ENCODE results near the gene SCNN1G.

DNA sequence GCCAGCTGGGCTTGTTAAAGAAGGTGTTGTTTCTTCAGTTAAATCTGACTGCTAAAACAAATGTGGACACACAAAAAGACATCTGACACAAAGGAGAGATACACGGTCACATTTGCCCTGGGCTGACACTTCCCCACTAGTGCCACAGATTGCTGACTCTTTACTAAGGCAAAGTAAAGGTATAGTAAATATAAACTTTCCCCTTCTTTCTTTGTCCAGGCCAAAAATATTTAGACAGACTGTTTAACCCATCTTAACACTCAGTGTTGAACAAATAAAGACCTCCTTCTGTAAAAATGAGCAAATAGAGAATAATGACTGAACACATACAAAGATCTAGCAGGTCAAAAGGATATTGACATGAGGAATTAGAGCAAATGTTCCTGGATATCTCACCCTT lies 58.4 kb downstream of the SCNN1G start:
- TF ChIP-seq TAF7 (tag; IDR thresholded peaks at IDR 0.05), result no peak
- no peak for TF ChIP-seq ATF1 (CRISPR knock-in tag; IDR thresholded peaks at IDR 0.05)
- TF ChIP-seq ATF1 (tag; IDR thresholded peaks at IDR 0.05), result no peak
- no peak for TF ChIP-seq JUN (IDR thresholded peaks at IDR 0.05; ENCODE audit: borderline replicate concordance, low read depth, low read length)
- TF ChIP-seq JUN (CRISPR knock-in tag; IDR thresholded peaks at IDR 0.05; ENCODE audit: borderline replicate concordance), result no peak
- TF ChIP-seq SETDB1 (IDR thresholded peaks at IDR 0.05; ENCODE audit: low read length), result no peak
- TF ChIP-seq, protein P1, sequence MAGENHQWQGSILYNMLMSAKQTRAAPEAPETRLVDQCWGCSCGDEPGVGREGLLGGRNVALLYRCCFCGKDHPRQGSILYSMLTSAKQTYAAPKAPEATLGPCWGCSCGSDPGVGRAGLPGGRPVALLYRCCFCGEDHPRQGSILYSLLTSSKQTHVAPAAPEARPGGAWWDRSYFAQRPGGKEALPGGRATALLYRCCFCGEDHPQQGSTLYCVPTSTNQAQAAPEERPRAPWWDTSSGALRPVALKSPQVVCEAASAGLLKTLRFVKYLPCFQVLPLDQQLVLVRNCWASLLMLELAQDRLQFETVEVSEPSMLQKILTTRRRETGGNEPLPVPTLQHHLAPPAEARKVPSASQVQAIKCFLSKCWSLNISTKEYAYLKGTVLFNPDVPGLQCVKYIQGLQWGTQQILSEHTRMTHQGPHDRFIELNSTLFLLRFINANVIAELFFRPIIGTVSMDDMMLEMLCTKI (IDR thresholded peaks at IDR 0.05; ENCODE audit: partially characterized antibody), result no peak
- TF ChIP-seq POLR2A (conservative IDR thresholded peaks at IDR 0.05), result no peak
- no peak for TF ChIP-seq NR4A1 (CRISPR knock-in tag; IDR thresholded peaks at IDR 0.05)
- TF ChIP-seq NR4A1 (tag; IDR thresholded peaks at IDR 0.05), result no peak
- no peak for TF ChIP-seq FOS (IDR thresholded peaks at IDR 0.05; ENCODE audit: extremely low read depth, insufficient read length)
- TF ChIP-seq, protein P2, sequence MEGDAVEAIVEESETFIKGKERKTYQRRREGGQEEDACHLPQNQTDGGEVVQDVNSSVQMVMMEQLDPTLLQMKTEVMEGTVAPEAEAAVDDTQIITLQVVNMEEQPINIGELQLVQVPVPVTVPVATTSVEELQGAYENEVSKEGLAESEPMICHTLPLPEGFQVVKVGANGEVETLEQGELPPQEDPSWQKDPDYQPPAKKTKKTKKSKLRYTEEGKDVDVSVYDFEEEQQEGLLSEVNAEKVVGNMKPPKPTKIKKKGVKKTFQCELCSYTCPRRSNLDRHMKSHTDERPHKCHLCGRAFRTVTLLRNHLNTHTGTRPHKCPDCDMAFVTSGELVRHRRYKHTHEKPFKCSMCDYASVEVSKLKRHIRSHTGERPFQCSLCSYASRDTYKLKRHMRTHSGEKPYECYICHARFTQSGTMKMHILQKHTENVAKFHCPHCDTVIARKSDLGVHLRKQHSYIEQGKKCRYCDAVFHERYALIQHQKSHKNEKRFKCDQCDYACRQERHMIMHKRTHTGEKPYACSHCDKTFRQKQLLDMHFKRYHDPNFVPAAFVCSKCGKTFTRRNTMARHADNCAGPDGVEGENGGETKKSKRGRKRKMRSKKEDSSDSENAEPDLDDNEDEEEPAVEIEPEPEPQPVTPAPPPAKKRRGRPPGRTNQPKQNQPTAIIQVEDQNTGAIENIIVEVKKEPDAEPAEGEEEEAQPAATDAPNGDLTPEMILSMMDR (IDR thresholded peaks at IDR 0.05 in 2 of 3, conservative IDR thresholded peaks at IDR 0.05 in 1 of 3; ENCODE audit: insufficient read depth in 2 of 3, low read depth in 1 of 3, low read length in 3 of 3), result no peak
- TF ChIP-seq CTBP1 (IDR thresholded peaks at IDR 0.05; ENCODE audit: borderline replicate concordance), result no peak
- TF ChIP-seq, protein P3, sequence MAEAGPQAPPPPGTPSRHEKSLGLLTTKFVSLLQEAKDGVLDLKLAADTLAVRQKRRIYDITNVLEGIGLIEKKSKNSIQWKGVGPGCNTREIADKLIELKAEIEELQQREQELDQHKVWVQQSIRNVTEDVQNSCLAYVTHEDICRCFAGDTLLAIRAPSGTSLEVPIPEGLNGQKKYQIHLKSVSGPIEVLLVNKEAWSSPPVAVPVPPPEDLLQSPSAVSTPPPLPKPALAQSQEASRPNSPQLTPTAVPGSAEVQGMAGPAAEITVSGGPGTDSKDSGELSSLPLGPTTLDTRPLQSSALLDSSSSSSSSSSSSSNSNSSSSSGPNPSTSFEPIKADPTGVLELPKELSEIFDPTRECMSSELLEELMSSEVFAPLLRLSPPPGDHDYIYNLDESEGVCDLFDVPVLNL (CRISPR knock-in tag; IDR thresholded peaks at IDR 0.05; ENCODE audit: low read depth), result no peak
